HepG2 (cell line): ENCODE results near the gene TRDMT1. TPM values are rescaled to one million over a fixed set of nuclear protein-coding genes. Genes with fewer than 3 reads are reported as not detected.

Experiments
- ATAC-seq: fragments of 200-7000 bp; cut with Tn5 transposase; 3 replicates; pipeline ENCODE4 v1.9.1; 2020; ENCODE audit warnings: mild to moderate bottlenecking, moderate library complexity
- BruUV-seq: library from RNA; stranded (reverse); fragments of 400-500 nt; replicated peaks from 2 replicates; lab custom pipeline; 2021; lab: Mats Ljungman, UMichigan
- CTCF ChIA-PET: fragments of 300-600 bp; formaldehyde crosslinking; extraction: SDS; loops from one replicate; lab custom pipeline; 2021; ENCODE audit warnings: low total read pairs, inconsistent platforms, low intra/inter-chr PET ratio; lab: Yijun Ruan, JAX
- POLR2A ChIA-PET: fragments of 350-600 bp; sonication (Branson Sonifier 250); formaldehyde crosslinking; loops from one replicate; lab custom pipeline; 2020; ENCODE audit warnings: antibody characterized with exemption, inconsistent platforms; lab: Yijun Ruan, JAX
- DNase-seq: peaks from one replicate; pipeline ENCODE4 v3.0.0-alpha.2; 2015; ENCODE audit warnings: low spot score
- FAIRE-seq: peaks from 3 replicates; lab custom pipeline; 2011; peaks lifted over from hg19 to GRCh38; lab: Jason Lieb, UNC
- H2AFZ ChIP-seq: one replicate; pipeline ENCODE4 v1.6.1; 2011; ENCODE audit warnings: low read length, inconsistent platforms
- H3K27ac ChIP-seq: fragments of 300-600 bp; 3 replicates; pipeline ENCODE4 v1.8.0; 2011; ENCODE audit warnings: mixed run types, mild to moderate bottlenecking, mixed read lengths, low read length, inconsistent platforms; ENCODE audit not compliant: insufficient read depth; ENCODE audit errors: extremely low read length
- H3K27me3 ChIP-seq, 2 experiments: fragments of 200-600 bp in 1 of 2; 2 replicates in 1 of 2; 3 replicates in 1 of 2; pipeline versions ENCODE4 v1.6.0 to v1.8.0; 2011; ENCODE audit warnings: low read length in 2 of 2, mild to moderate bottlenecking in 2 of 2, moderate library complexity in 2 of 2, inconsistent platforms in 1 of 2; ENCODE audit not compliant: insufficient read depth in 2 of 2, control insufficient read depth in 1 of 2
- H3K36me3 ChIP-seq, 2 experiments: fragments of 200-600 bp in 1 of 2; replicated peaks in 1 of 2; 2 replicates in 1 of 2; 3 replicates in 1 of 2; pipeline versions ENCODE4 v1.5.1 to v1.8.0; 2011; ENCODE audit warnings: low read length in 2 of 2, inconsistent platforms in 1 of 2; ENCODE audit not compliant: insufficient read depth in 2 of 2, control insufficient read depth in 1 of 2
- H3K4me1 ChIP-seq: 2 replicates; pipeline ENCODE4 v1.5.1; 2012; ENCODE audit warnings: low read length, inconsistent platforms; ENCODE audit not compliant: insufficient read depth
- H3K4me2 ChIP-seq: 2 replicates; pipeline ENCODE4 v1.6.0; 2011; ENCODE audit warnings: low read depth, low read length, inconsistent platforms
- H3K4me3 ChIP-seq, 3 experiments: fragments of 200-600 bp in 1 of 3; sonication (generic), shearing (Covaris generic) in 1 of 3; replicated peaks in 1 of 3; 2 replicates each; pipeline ENCODE4 v1.5.1; 2011 to 2016; ENCODE audit warnings: low read length in 3 of 3, inconsistent platforms in 2 of 3, low read depth in 2 of 3, mild to moderate bottlenecking in 2 of 3, control low read depth in 1 of 3, mixed read lengths in 1 of 3; ENCODE audit not compliant: insufficient read depth in 1 of 3
- H3K79me2 ChIP-seq: one replicate; pipeline ENCODE4 v1.6.1; 2011; ENCODE audit warnings: low read length, inconsistent platforms; ENCODE audit not compliant: insufficient read depth
- H3K9ac ChIP-seq: 2 replicates; pipeline ENCODE4 v1.6.0; 2011; ENCODE audit warnings: mild to moderate bottlenecking, low read depth, low read length, inconsistent platforms; ENCODE audit not compliant: insufficient read depth
- H3K9me3 ChIP-seq: 2 replicates; pipeline ENCODE4 v1.5.1; 2012; ENCODE audit warnings: mild to moderate bottlenecking, low read length
- H4K20me1 ChIP-seq: 2 replicates; pipeline ENCODE4 v1.6.0; 2011; ENCODE audit warnings: inconsistent platforms, mild to moderate bottlenecking, low read length, moderate library complexity; ENCODE audit not compliant: insufficient read depth
- DNMT1 ChIP-seq: sonication (generic); formaldehyde crosslinking; IDR thresholded peaks from 2 replicates; pipeline ENCODE4 v1.5.1; 2020; ENCODE audit warnings: mild to moderate bottlenecking, missing genetic modification reagents
- IRF2 ChIP-seq: IDR thresholded peaks from 2 replicates; pipeline ENCODE4 v1.6.1; 2018; ENCODE audit warnings: missing genetic modification reagents, missing compliant biosample characterization
- NFKB2 ChIP-seq: sonication (generic); formaldehyde crosslinking; IDR thresholded peaks from 2 replicates; pipeline ENCODE4 v1.4.0; 2020; ENCODE audit warnings: missing genetic modification reagents, borderline replicate concordance
- PHF20 ChIP-seq: sonication (generic); formaldehyde crosslinking; IDR thresholded peaks from 2 replicates; pipeline ENCODE4 v1.5.0; 2020; ENCODE audit warnings: mild to moderate bottlenecking, missing genetic modification reagents
- SOX13 ChIP-seq, 3 experiments: fragments of 450-650 bp in 1 of 3; sonication (generic) in 1 of 3; formaldehyde crosslinking in 1 of 3; IDR thresholded peaks in 2 of 3; conservative IDR thresholded peaks in 1 of 3; 2 replicates each; pipeline versions ENCODE4 v1.5.0 to v1.6.1; 2016 to 2020; ENCODE audit warnings: antibody characterized with exemption in 1 of 3, mild to moderate bottlenecking in 1 of 3, missing compliant biosample characterization in 1 of 3, missing genetic modification reagents in 1 of 3, moderate library complexity in 1 of 3
- ZNF17 ChIP-seq: sonication (generic); formaldehyde crosslinking; IDR thresholded peaks from 2 replicates; pipeline ENCODE4 v1.5.0; 2020; ENCODE audit warnings: mild to moderate bottlenecking, missing genetic modification reagents
- ZNF263 ChIP-seq: sonication (generic); formaldehyde crosslinking; IDR thresholded peaks from 2 replicates; pipeline ENCODE4 v1.4.0; 2020; ENCODE audit warnings: missing genetic modification reagents
- ZNF562 ChIP-seq: sonication (generic); formaldehyde crosslinking; IDR thresholded peaks from 2 replicates; pipeline ENCODE4 v1.8.0; 2022; ENCODE audit warnings: missing genetic modification reagents, borderline replicate concordance
- ZNF781 ChIP-seq: sonication (generic); formaldehyde crosslinking; IDR thresholded peaks from 2 replicates; pipeline ENCODE4 v1.5.1; 2020; ENCODE audit warnings: borderline replicate concordance, mild to moderate bottlenecking, missing genetic modification reagents; ENCODE audit errors: not compliant biosample characterization
- ZNF784 ChIP-seq: sonication (generic); formaldehyde crosslinking; IDR thresholded peaks from 2 replicates; pipeline ENCODE4 v1.5.1; 2020; ENCODE audit warnings: missing genetic modification reagents, mild to moderate bottlenecking, borderline replicate concordance
- ZNF792 ChIP-seq: IDR thresholded peaks from 2 replicates; pipeline ENCODE4 v1.6.1; 2016
- ZSCAN21 ChIP-seq: sonication (generic); formaldehyde crosslinking; IDR thresholded peaks from 2 replicates; pipeline ENCODE4 v1.8.0; 2022; ENCODE audit warnings: mild to moderate bottlenecking, missing genetic modification reagents, moderate library complexity, borderline replicate concordance
- WGBS: methylation state at CpG from one replicate; pipeline ENCODE4 v1.1.6; 2017; ENCODE audit warnings: low lambda C conversion rate; 5-methylcytosine and 5-hydroxymethylcytosine counted together
- in situ Hi-C: cut with HindIII; loops from 2 replicates; pipeline ENCODE4 v1.10.0; 2017; ENCODE audit warnings: low pct_unique_long_range_greater_than_20kb; ENCODE audit not compliant: extremely low pct_ligation_motif_present
- intact Hi-C: fragments of 100-400 bp; cut with micrococcal nuclease; formaldehyde crosslinking; loops from one replicate; pipeline ENCODE4 v1.10.0; 2022; ENCODE audit not compliant: unreplicated experiment
- polyA plus RNA-seq, 8 experiments: library from polyadenylated mRNA; depleted of rRNA in 3 of 8; stranded (reverse) in 7 of 8; unstranded in 1 of 8; fragments of >200 nt; fragmentation: Illumina TruSeq in 4 of 8; extraction: Trizol in 4 of 8; gene quantifications; 2 replicates each; pipeline versions ENCODE4 v1.2.1 to v1.2.3, GENCODE V29; 2011 to 2016; ENCODE audit warnings: low read depth in 4 of 8, missing spikeins in 1 of 8, mixed read lengths in 1 of 8; ENCODE audit not compliant: insufficient read depth in 1 of 8
- total RNA-seq, 5 experiments: library from RNA; depleted of rRNA; stranded (reverse); fragments of >200 nt; fragmentation: Illumina TruSeq; extraction: Trizol; gene quantifications; 2 replicates each; pipeline ENCODE4 v1.2.3, GENCODE V29; 2016; ENCODE audit warnings: low read depth in 1 of 5
- TF ChIP-seq, protein P1 (sequence below): sonication (generic); formaldehyde crosslinking; IDR thresholded peaks from 2 replicates; pipeline ENCODE4 v1.4.0; 2020; ENCODE audit warnings: missing genetic modification reagents
- TF ChIP-seq, protein P2 (sequence below): IDR thresholded peaks from 2 replicates; pipeline ENCODE4 v1.6.1; 2018; ENCODE audit warnings: missing genetic modification reagents, mild to moderate bottlenecking, missing compliant biosample characterization
- TF ChIP-seq, protein P3 (sequence below): sonication (generic); formaldehyde crosslinking; IDR thresholded peaks from 2 replicates; pipeline ENCODE4 v1.5.0; 2020; ENCODE audit warnings: mild to moderate bottlenecking, missing genetic modification reagents, borderline replicate concordance

The TRDMT1 gene
- total and polyA plus RNA-seq, 2 of the 13 experiments (the other 11 are each of a cell fraction or from before 2014, with no cell fraction given), result 2.0 to 3.0 TPM

DNA sequence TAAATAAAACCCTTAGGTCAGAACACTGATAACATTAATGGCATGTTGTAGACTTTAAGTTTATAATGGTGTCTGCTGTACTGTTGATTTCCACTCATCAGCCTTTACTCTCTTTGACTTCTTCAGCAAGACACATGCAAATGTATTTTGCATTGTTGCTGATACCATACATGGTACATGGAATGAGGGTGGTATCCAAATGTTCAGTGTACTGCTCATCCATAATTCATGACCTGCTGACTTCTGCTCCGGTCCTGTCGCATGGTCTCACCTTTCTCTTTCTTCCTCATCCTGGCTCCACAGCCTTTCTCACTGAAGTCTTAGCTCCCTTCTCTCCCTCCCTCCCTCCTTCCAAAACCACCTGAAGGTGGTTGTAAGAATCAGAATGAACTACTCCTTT lies 67.2 kb downstream of the TRDMT1 start:
- 92% methylated on average over 2 of the region's 2 CpGs for WGBS
- POLR2A ChIA-PET, result no interaction called here
- in situ Hi-C loops (no loop called here), intact Hi-C loops (no loop called here)
- Histone ChIP-seq H4K20me1 (no peaks in the 10 kb centered on the region), H3K79me2 (no peaks in the 10 kb centered on the region), H3K4me1 (peaks cover 24% of the 10 kb centered on the region), H3K36me3 (no peaks in the 10 kb centered on the region), H3K9me3 (no peaks in the 10 kb centered on the region), H3K4me2 (no peak overlapping the region), H2AFZ (no peak overlapping the region), H3K27ac (no peak overlapping the region), H3K9ac (no peak overlapping the region), H3K27me3 (no peaks in the 10 kb centered on the region), H3K4me3 (no peak overlapping the region)
- DNase-seq (no peak), ATAC-seq (no peak), FAIRE-seq (no peak)
- CTCF ChIA-PET, result no interaction called here
- BruUV-seq, result no TSS peak
- TF ChIP-seq PHF20 (CRISPR knock-in tag) (no peak), DNMT1 (CRISPR knock-in tag) (no peak), ZNF792 (no peak), ZNF17 (CRISPR knock-in tag) (no peak), ZNF263 (CRISPR knock-in tag) (no peak), IRF2 (no peak), ZNF781 (no peak), NFKB2 (CRISPR knock-in tag) (no peak), SOX13 (IDR thresholded peaks at IDR 0.05) (no peak), SOX13 (CRISPR knock-in tag; conservative IDR thresholded peaks at IDR 0.05 in 1 of 2, IDR thresholded peaks at IDR 0.05 in 1 of 2) (no peak), ZSCAN21 (no peak), ZNF562 (CRISPR knock-in tag) (no peak), ZNF784 (CRISPR knock-in tag) (no peak)
- TF ChIP-seq, protein P1, sequence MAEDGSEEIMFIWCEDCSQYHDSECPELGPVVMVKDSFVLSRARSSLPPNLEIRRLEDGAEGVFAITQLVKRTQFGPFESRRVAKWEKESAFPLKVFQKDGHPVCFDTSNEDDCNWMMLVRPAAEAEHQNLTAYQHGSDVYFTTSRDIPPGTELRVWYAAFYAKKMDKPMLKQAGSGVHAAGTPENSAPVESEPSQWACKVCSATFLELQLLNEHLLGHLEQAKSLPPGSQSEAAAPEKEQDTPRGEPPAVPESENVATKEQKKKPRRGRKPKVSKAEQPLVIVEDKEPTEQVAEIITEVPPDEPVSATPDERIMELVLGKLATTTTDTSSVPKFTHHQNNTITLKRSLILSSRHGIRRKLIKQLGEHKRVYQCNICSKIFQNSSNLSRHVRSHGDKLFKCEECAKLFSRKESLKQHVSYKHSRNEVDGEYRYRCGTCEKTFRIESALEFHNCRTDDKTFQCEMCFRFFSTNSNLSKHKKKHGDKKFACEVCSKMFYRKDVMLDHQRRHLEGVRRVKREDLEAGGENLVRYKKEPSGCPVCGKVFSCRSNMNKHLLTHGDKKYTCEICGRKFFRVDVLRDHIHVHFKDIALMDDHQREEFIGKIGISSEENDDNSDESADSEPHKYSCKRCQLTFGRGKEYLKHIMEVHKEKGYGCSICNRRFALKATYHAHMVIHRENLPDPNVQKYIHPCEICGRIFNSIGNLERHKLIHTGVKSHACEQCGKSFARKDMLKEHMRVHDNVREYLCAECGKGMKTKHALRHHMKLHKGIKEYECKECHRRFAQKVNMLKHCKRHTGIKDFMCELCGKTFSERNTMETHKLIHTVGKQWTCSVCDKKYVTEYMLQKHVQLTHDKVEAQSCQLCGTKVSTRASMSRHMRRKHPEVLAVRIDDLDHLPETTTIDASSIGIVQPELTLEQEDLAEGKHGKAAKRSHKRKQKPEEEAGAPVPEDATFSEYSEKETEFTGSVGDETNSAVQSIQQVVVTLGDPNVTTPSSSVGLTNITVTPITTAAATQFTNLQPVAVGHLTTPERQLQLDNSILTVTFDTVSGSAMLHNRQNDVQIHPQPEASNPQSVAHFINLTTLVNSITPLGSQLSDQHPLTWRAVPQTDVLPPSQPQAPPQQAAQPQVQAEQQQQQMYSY (CRISPR knock-in tag), result no peak
- TF ChIP-seq, protein P2, sequence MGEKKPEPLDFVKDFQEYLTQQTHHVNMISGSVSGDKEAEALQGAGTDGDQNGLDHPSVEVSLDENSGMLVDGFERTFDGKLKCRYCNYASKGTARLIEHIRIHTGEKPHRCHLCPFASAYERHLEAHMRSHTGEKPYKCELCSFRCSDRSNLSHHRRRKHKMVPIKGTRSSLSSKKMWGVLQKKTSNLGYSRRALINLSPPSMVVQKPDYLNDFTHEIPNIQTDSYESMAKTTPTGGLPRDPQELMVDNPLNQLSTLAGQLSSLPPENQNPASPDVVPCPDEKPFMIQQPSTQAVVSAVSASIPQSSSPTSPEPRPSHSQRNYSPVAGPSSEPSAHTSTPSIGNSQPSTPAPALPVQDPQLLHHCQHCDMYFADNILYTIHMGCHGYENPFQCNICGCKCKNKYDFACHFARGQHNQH, result no peak
- TF ChIP-seq, protein P3, sequence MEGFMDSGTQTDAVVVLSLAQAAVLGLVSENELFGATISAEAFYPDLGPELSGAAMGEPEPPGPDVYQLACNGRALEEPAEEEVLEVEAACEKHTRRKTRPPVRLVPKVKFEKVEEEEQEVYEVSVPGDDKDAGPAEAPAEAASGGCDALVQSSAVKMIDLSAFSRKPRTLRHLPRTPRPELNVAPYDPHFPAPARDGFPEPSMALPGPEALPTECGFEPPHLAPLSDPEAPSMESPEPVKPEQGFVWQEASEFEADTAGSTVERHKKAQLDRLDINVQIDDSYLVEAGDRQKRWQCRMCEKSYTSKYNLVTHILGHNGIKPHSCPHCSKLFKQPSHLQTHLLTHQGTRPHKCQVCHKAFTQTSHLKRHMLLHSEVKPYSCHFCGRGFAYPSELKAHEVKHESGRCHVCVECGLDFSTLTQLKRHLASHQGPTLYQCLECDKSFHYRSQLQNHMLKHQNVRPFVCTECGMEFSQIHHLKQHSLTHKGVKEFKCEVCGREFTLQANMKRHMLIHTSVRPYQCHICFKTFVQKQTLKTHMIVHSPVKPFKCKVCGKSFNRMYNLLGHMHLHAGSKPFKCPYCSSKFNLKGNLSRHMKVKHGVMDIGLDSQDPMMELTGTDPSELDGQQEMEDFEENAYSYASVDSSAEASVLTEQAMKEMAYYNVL (CRISPR knock-in tag), result no peak
